Mesodermal cell (in vitro differentiated cells): ENCODE data around the gene SOX6.

Source experiments
- H3K27ac ChIP-seq: 2 replicates; pipeline ENCODE4 v1.7.0; 2013; ENCODE audit warnings: mild to moderate bottlenecking, low read depth, low read length, moderate library complexity; ENCODE audit not compliant: severe bottlenecking
- H3K36me3 ChIP-seq: 2 replicates; pipeline ENCODE4 v1.7.1; 2013; ENCODE audit warnings: mild to moderate bottlenecking, low read length, moderate library complexity; ENCODE audit not compliant: control insufficient read depth, insufficient read depth
- H3K4me1 ChIP-seq: one replicate; pipeline ENCODE4 v1.7.1; 2013; ENCODE audit warnings: mild to moderate bottlenecking, low read length; ENCODE audit not compliant: insufficient read depth, control insufficient read depth, poor library complexity, severe bottlenecking
- H3K4me3 ChIP-seq: 2 replicates; pipeline ENCODE4 v1.7.0; 2013; ENCODE audit warnings: low read length, control low read depth, mild to moderate bottlenecking; ENCODE audit not compliant: insufficient read depth, poor library complexity, severe bottlenecking; ENCODE audit errors: extremely low read depth
- H3K9me3 ChIP-seq: 2 replicates; pipeline ENCODE4 v1.7.1; 2013; ENCODE audit warnings: mild to moderate bottlenecking, low read length, moderate library complexity; ENCODE audit not compliant: control insufficient read depth
- WGBS, 2 experiments: methylation state at CpG; one replicate each; pipeline ENCODE4 v1.1.5; 2013; ENCODE audit warnings: missing lambda C conversion rate in 2 of 2; ENCODE audit not compliant: insufficient coverage in 2 of 2; 5-methylcytosine and 5-hydroxymethylcytosine counted together

The SOX6 gene

GRCh38 chr11:16001899-16002426 lies 354.4 kb downstream of the SOX6 start:
- 86 to 100% methylated on average over 1 to 3 of the region's 4 CpGs for WGBS, 2 experiments
- H3K36me3 ChIP-seq = no peaks in the 10 kb centered on the region

DNA sequence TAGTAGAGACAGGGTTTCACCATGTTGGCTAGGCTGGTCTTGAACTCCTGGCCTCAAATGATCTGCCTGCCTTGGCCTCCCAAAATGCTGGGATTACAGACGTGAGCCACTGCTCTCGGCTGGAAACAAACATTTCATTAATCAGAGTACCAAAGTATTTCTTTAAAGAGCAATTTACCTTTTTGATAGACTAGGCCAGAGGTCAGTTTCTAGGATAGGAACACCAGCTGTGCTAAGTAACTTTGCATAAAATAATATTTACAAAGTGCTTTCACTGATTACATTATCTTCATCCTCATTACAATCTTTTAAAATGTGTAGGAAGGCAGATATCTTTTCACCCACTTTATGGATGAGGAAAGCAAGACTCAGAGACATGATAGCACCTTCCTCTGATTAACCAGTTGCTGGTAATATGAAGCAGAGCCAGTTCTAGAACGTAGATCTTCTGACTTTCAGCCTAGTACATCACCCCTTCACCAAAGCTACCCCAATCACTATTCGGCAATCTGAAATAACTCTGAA lies 355.2 kb downstream of the SOX6 start:
- Histone ChIP-seq H3K9me3 (no peaks in the 10 kb centered on the region), H3K4me3 (no peak overlapping the region), H3K4me1 (peaks cover 5% of the 10 kb centered on the region), H3K36me3 (no peaks in the 10 kb centered on the region), H3K27ac (no peak overlapping the region)
- WGBS, 2 experiments = 88 to 100% methylated on average over 2 to 4 of the region's 4 CpGs

More at GRCh38 chr11:16001899-16002426, 354.4 kb downstream of the SOX6 start:
- Histone ChIP-seq H3K4me3 (no peak overlapping the region), H3K9me3 (no peaks in the 10 kb centered on the region), H3K4me1 (peaks cover 5% of the 10 kb centered on the region), H3K27ac (peak overlapping the region; percentile 1)

DNA sequence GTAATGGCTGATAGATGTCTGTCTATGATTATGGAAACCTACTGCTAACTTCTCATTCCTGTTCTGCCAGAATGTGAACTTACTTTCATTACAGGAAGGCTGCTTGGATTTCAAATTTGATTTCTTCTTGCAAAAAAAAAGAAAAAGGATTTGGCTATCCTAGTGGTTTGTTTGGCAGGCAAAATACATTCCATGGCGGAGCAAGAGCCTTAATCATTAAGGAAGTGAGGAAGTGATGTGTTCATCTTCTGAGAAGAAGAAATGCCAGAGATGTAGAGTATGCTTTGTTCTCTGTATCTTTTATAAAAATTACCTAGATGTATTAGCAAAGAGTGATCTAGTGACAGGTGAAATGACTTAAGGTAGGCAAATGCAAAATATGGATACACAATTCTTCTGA lies 356.3 kb downstream of the SOX6 start:
- H3K27ac ChIP-seq = no peak overlapping the region
- WGBS, 2 experiments = 100% methylated on average over 1 of the region's 1 CpG; no CpG with 5 or more reads in 1 of the 2 experiments

DNA sequence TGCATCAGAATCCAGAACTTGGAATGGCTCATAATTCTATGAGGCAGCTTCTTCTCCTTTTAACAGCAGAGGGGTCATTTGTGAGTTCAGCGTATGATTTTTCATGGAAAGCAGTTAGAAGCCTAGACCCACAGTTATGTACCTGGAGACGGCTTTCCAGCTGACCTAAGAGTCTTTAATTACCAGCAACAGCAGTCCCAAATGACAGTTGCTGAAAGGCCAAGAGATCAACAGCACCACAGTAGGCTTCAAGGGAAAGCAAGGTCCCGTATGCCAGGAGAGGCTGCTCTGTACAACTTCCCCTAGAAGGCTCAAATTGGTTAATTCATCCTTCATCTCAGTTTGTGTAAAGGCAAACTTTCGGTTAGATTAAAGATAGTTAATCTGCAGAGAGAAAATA lies 363.0 kb downstream of the SOX6 start:
- Histone ChIP-seq H3K4me3 (no peak overlapping the region), H3K36me3 (no peaks in the 10 kb centered on the region), H3K9me3 (no peaks in the 10 kb centered on the region), H3K27ac (no peak overlapping the region), H3K4me1 (no peaks in the 10 kb centered on the region)
- WGBS, 2 experiments = 81 to 85% methylated on average over 3 of the region's 4 CpGs

More for the DNA sequence above, 356.3 kb downstream of the SOX6 start:
- Histone ChIP-seq H3K4me1 (peaks cover 5% of the 10 kb centered on the region), H3K4me3 (no peak overlapping the region), H3K9me3 (no peaks in the 10 kb centered on the region), H3K36me3 (no peaks in the 10 kb centered on the region)

DNA sequence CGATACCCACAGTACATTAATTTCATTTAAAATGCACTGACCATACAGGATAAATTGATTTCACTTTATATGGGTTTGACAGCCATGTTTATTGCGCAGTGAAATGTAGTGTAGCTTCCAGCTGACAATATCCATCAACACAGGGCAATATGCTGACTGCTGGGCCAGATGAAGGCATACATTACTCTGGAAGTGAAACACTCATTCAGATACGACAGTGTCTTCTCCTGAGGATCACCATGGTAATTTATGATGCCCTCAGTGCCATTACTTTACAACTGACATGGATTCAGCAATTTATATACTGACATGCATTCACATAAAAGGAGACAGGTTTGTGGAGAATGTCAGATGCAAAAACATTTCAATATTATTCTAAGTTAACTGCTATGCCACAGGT lies 365.1 kb downstream of the SOX6 start:
- no peaks in the 10 kb centered on the region for H3K9me3 ChIP-seq
- 89% methylated on average over 3 of the region's 3 CpGs; no CpG with 5 or more reads in 1 of the 2 experiments for WGBS, 2 experiments
- no peaks in the 10 kb centered on the region for H3K4me1 ChIP-seq
- H3K4me3 ChIP-seq = no peak overlapping the region
- no peak overlapping the region for H3K27ac ChIP-seq
- H3K36me3 ChIP-seq = no peaks in the 10 kb centered on the region

DNA sequence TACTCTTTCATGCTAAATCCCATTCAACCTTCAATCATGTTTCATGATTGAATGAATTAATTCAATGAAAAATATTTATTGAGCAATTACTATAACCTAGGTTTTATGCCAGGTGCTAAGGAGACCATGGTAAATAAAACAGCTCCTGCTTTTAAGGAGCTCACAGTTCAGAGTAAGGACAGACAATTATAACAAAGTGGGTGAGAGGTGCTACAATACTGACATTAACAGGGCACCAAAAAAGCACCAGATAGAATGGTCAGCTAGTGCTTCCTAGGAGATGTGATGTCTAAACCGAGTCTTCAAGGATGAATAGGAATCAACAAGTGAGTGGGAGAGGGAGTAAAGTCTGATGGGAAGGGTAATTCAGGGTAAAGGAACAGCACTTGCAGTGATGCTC lies 366.7 kb downstream of the SOX6 start:
- Histone ChIP-seq H3K4me1 (no peaks in the 10 kb centered on the region), H3K4me3 (no peak overlapping the region), H3K36me3 (no peaks in the 10 kb centered on the region), H3K27ac (no peak overlapping the region), H3K9me3 (no peaks in the 10 kb centered on the region)
- WGBS, 2 experiments = 70 to 82% methylated on average over 1 of the region's 1 CpG

- Histone ChIP-seq H3K27ac (no peak overlapping the region), H3K36me3 (no peaks in the 10 kb centered on the region)
- 16 to 46% methylated on average over 8 to 11 of the region's 14 CpGs for WGBS, 2 experiments
Observed at GRCh38 chr11:15988693-15989231, 367.6 kb downstream of the SOX6 start.

DNA sequence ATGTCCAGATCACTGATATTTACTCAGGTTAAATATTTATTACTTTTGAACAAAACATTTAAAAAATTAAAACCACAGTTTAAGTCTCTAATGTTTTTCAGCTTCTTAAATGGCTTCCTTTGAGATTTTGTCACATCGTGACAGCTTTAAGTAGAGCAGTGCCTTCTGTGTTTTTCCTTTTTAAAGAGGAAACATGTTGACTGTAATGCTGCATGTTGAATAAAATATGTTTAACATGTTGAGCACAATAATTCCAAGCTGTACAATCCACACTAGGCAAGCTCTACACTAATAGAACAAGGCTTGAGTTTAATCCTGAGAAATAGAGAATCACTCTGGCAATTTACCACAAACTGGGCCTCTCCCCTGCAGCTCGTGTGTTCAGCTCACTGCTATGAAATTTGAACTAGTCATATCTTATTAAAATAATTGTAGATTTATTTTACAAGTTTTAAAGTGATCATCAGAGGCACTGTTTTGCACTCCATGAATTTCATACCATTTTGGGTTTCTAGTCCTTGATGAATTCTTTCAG lies 368.3 kb downstream of the SOX6 start:
- Histone ChIP-seq H3K4me3 (no peak overlapping the region), H3K27ac (no peak overlapping the region), H3K4me1 (no peaks in the 10 kb centered on the region), H3K9me3 (no peaks in the 10 kb centered on the region), H3K36me3 (no peaks in the 10 kb centered on the region)
- 80 to 83% methylated on average over 1 of the region's 2 CpGs for WGBS, 2 experiments

More at GRCh38 chr11:15988693-15989231, 367.6 kb downstream of the SOX6 start:
- no peak overlapping the region for H3K4me3 ChIP-seq
- H3K4me1 ChIP-seq = no peaks in the 10 kb centered on the region
- no peaks in the 10 kb centered on the region for H3K9me3 ChIP-seq

DNA sequence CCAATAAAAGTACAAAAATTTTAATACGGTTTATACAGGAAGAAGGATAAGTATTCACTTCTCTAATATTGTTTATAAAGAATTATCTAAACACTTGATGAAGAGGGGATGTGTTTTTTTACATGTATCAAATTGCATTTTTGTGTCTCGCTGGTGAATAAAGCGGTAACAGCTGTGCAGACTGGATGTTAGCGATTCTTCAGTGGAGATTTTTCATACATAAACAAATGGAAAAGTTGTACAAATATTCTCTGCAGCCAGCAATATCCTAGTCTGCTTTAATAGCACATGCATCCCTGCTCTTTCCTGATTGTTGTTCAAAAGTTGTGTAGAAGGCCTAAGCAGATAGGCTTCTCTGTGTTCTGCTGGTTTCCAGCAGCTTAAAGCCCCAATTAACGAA lies 369.3 kb downstream of the SOX6 start:
- Histone ChIP-seq H3K4me1 (no peaks in the 10 kb centered on the region), H3K27ac (no peak overlapping the region), H3K9me3 (no peaks in the 10 kb centered on the region), H3K36me3 (no peaks in the 10 kb centered on the region), H3K4me3 (no peak overlapping the region)
- no CpG with 5 or more reads among the region's 5 CpGs for WGBS, 2 experiments

DNA sequence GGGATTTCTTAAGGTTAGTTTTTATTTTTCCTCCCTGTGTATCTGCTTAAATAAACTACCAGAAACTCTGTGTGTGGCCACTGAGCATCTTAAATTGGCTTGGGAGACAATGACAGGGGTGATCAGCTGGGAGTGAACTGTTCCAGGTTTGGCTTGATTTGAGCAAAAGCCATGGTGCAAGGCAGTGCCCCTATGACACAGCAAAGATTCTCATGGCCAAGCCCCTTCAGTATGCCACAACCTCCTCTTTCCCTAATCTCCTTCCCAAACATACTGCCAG lies 370.5 kb downstream of the SOX6 start:
- Histone ChIP-seq H3K36me3 (no peaks in the 10 kb centered on the region), H3K9me3 (no peaks in the 10 kb centered on the region), H3K27ac (no peak overlapping the region), H3K4me3 (no peak overlapping the region), H3K4me1 (no peaks in the 10 kb centered on the region)

GRCh38 chr11:15985127-15985859 lies 371.1 kb downstream of the SOX6 start:
- Histone ChIP-seq H3K9me3 (no peaks in the 10 kb centered on the region), H3K4me3 (no peak overlapping the region), H3K36me3 (no peaks in the 10 kb centered on the region), H3K4me1 (no peaks in the 10 kb centered on the region), H3K27ac (no peak overlapping the region)
- WGBS, 2 experiments = 100% methylated on average over 1 of the region's 1 CpG; no CpG with 5 or more reads in 1 of the 2 experiments
